IgD-negative memory B cell (primary cell): Measurements from ENCODE around the gene LEMD2. TPM values are rescaled to one million over a fixed set of nuclear protein-coding genes. Genes with fewer than 3 reads are reported as not detected.

Source experiments
- H3K27ac Mint-ChIP-seq, 3 donors: one replicate each; pipeline ENCODE4 v1.8.0; 2020 to 2022; ENCODE audit warnings: mild to moderate bottlenecking in 3 of 3, mixed read lengths in 3 of 3, moderate library complexity in 1 of 3
- H3K27me3 Mint-ChIP-seq: one replicate; pipeline ENCODE4 v1.8.0; 2021; ENCODE audit warnings: mixed read lengths
- H3K36me3 Mint-ChIP-seq: one replicate; pipeline ENCODE4 v1.8.0; 2020; ENCODE audit warnings: mild to moderate bottlenecking, mixed read lengths
- H3K4me1 Mint-ChIP-seq, 3 donors: one replicate each; pipeline ENCODE4 v1.8.0; 2020 to 2022; ENCODE audit warnings: mixed read lengths in 3 of 3, mild to moderate bottlenecking in 1 of 3
- H3K4me3 Mint-ChIP-seq, 4 donors: one replicate each; pipeline ENCODE4 v1.8.0; 2020 to 2022; ENCODE audit warnings: mild to moderate bottlenecking in 4 of 4, mixed read lengths in 4 of 4, moderate library complexity in 3 of 4
- H3K9me3 Mint-ChIP-seq, 3 donors: one replicate each; pipeline ENCODE4 v1.8.0; 2020 to 2021; ENCODE audit warnings: mixed read lengths in 3 of 3, mild to moderate bottlenecking in 1 of 3
- polyA plus RNA-seq: library from polyadenylated mRNA; unstranded; fragments of 300-500 nt; fragmentation: Illumina TruSeq; gene quantifications from one replicate; pipeline ENCODE4 v1.2.3, GENCODE V29; 2021

LEMD2 gene
- polyA plus RNA-seq, 1 donor from 2014 or later, result 37.7 TPM

DNA sequence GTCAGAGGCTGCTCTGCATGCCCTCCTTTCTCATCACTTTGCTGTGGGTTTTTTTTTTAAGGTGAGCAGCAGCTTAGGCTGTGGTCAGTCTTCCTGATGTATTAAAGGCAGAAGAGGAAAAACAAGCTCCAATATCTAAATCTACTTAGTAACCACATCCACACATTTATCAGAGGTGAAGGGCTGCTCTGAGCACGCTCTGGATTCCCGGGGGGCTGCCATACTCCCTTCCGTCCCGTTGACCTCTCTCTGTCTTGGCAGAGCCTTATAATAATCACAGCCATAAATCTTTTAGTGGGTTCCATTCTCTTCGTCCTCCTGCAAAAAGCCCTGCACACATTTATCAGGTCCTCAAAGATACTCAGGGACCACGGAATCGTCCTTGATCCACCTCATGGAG, 2.7 kb upstream of the LEMD2 start:
- peak overlapping the region in 1 of 4 donors; percentile 73 for H3K4me3 Mint-ChIP-seq
- no peaks in the 10 kb centered on the region for H3K9me3 Mint-ChIP-seq
- peak overlapping the region in 1 of 3 donors; percentile 59 for H3K27ac Mint-ChIP-seq

DNA sequence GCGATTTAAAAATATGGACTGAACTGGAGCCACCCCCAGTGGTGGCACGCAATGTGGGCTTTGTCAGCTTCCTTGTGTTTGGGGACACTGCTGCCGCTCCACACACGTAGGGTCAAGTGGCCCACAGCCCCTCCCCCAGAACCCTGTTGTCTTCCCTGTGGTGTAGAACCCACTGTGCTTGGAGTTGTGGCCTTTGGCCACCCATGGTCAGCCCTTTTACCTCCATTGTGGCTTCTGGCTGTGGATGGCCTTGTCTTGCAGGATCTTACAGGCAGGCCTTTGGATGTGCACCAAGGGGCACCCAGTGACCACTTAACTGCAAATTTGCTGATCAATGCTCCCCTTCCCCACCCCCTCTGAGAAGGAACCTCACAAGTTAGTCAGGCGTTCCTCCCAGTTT, 2.0 kb upstream of the LEMD2 start:
- peak overlapping the region in 2 of 4 donors; percentile 10 to 73 for H3K4me3 Mint-ChIP-seq
- peaks cover 22 to 26% (median 22%) of the 10 kb centered on the region in 3 donors for H3K4me1 Mint-ChIP-seq
- H3K27ac Mint-ChIP-seq, result no peak overlapping the region

More for the DNA sequence above, 2.7 kb upstream of the LEMD2 start:
- H3K27me3 Mint-ChIP-seq, result peaks cover 3% of the 10 kb centered on the region
- H3K4me1 Mint-ChIP-seq, result peaks cover 15 to 19% (median 15%) of the 10 kb centered on the region in 3 donors
- no peaks in the 10 kb centered on the region for H3K36me3 Mint-ChIP-seq

DNA sequence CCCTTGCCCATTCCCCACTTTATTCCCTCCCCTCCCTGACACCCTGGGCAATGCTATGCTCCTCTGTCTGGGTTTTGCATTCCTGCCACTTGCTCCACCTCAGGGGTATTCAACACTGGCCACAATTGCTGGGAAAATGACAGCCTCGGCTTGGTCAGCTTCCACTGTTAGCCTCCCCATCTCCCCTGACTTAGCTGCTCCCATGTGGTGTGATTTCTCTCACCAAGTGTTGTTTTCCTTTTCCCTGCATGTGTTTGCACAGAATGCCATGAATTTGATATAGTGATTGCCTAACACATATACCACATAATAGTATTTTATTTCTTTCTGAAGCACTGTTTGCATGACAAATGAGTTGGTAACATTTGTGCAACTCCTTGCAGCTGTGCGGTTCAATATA, 1.4 kb upstream of the LEMD2 start:
- Mint-ChIP-seq H3K27me3 (peaks cover 2% of the 10 kb centered on the region), H3K4me1 (peaks cover 25 to 30% (median 26%) of the 10 kb centered on the region in 3 donors), H3K27ac (peak overlapping the region in 1 of 3 donors; percentile 23), H3K9me3 (no peaks in the 10 kb centered on the region), H3K36me3 (no peaks in the 10 kb centered on the region), H3K4me3 (peak overlapping the region in 2 of 4 donors; percentile 19 to 65)

More for the DNA sequence above, 2.0 kb upstream of the LEMD2 start:
- no peaks in the 10 kb centered on the region for H3K9me3 Mint-ChIP-seq
- peaks cover 2% of the 10 kb centered on the region for H3K27me3 Mint-ChIP-seq
- no peaks in the 10 kb centered on the region for H3K36me3 Mint-ChIP-seq

GRCh38 chr6:33789550-33789895, 593 bp upstream of the LEMD2 start:
- H3K36me3 Mint-ChIP-seq, result no peaks in the 10 kb centered on the region
- peak overlapping the region in 2 of 3 donors; percentile 54 to 81 for H3K27ac Mint-ChIP-seq
- peak overlapping the region; percentile 78 to 89 (median 81) for H3K4me3 Mint-ChIP-seq
- H3K9me3 Mint-ChIP-seq, result no peaks in the 10 kb centered on the region
- peaks cover 2% of the 10 kb centered on the region for H3K27me3 Mint-ChIP-seq
- H3K4me1 Mint-ChIP-seq, result peaks cover 27 to 39% (median 30%) of the 10 kb centered on the region in 3 donors

DNA sequence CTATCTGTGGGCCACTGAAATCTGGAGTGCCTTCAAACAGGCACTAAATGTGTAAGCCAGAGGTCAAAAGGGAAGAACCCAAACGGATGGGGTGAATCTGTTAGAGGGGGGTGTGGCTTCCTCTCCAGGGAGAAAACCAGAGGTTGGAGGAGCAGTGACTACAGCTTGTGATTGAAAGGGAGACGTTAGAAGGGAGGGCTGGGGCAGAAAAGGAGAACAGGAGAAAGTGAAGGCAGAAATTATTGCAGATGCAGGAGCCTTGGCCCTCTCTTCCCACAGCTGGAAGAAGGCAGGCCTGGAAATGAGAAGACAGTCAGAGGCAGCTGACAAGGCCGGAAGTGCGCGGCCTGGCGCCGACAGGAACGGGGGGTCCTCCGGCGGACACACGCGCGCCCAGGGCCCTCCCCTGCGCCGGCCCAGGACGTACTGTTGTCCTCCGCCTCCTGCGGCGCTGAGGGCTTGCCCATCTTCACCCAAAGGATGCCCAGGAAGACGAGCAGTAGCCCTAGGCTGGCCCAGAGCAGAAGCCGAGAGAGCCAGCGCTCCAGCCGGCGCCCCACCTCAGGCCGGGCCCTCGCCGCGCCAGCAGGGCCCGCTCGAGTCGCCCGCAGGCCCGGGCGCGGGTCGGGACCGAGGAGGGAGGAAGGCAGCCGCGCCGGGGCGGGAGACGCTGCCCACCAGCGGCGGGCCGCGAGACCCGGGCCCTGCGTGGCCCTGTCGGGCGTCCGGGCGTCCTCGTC, 806 bp downstream of the LEMD2 start:
- Mint-ChIP-seq H3K36me3 (no peaks in the 10 kb centered on the region), H3K4me1 (peaks cover 31 to 49% (median 34%) of the 10 kb centered on the region in 3 donors), H3K27ac (peak overlapping the region; percentile 71 to 95 (median 80)), H3K27me3 (no peaks in the 10 kb centered on the region), H3K9me3 (no peaks in the 10 kb centered on the region), H3K4me3 (peak overlapping the region; percentile 86 to 95 (median 90))

DNA sequence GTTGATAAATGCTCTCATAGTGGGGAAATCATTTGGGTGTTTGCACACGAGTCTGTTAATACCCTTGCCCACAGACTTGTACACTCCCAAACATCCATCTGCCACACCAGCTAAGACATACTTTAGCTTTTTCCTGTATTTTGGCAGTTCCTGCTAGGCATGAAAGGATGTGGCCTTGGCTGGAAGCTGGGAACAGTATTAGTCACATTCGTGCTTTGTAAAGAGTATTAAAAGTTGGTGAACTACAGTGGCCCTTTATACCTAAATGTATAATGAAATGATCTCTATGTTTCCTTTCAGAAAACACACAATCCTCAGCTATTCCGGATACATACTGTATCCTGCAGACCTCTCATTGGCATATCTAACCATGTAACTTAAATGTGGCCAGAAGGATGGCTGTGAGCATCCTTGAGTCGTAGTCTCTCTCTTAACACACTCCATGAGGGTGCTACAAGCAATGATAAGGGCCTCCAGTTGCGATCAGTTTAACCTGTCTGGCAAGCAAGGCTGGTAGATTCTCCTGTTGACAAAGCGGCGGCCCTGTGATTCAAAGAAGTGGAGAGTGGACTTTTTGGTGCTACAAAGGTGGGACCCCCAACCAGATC, 1.5 kb downstream of the LEMD2 start:
- no peaks in the 10 kb centered on the region for H3K27me3 Mint-ChIP-seq
- H3K9me3 Mint-ChIP-seq, result no peaks in the 10 kb centered on the region
- H3K4me3 Mint-ChIP-seq, result peak overlapping the region; percentile 86 to 95 (median 90)
- peaks cover 32 to 49% (median 34%) of the 10 kb centered on the region in 3 donors for H3K4me1 Mint-ChIP-seq
- peak overlapping the region; percentile 71 to 95 (median 88) for H3K27ac Mint-ChIP-seq
- no peaks in the 10 kb centered on the region for H3K36me3 Mint-ChIP-seq

DNA sequence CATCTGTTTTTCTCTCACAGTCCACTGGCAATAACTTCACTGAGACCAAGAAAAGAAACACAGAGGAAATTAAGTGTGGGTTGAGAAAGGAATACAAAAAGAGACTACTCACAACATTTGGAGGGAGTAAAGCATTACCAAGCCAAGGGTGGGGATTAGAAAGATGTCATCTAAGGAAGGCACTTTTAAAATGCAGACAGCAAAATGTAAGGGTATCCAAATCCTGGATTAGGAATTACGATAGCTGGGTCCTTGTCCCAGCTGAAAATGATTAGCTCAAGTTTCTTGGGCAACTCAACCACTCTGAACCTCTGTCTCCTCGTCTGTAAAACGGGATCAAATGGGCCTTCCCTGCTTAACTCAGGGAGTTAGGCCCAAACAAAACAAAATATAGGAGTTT, 2.2 kb downstream of the LEMD2 start:
- peak overlapping the region; percentile 55 to 88 (median 56) for H3K27ac Mint-ChIP-seq
- no peaks in the 10 kb centered on the region for H3K36me3 Mint-ChIP-seq
- peaks cover 34 to 49% (median 34%) of the 10 kb centered on the region in 3 donors for H3K4me1 Mint-ChIP-seq
- peak overlapping the region in 2 of 4 donors; percentile 68 to 86 for H3K4me3 Mint-ChIP-seq
- no peaks in the 10 kb centered on the region for H3K27me3 Mint-ChIP-seq
- H3K9me3 Mint-ChIP-seq, result no peaks in the 10 kb centered on the region

DNA sequence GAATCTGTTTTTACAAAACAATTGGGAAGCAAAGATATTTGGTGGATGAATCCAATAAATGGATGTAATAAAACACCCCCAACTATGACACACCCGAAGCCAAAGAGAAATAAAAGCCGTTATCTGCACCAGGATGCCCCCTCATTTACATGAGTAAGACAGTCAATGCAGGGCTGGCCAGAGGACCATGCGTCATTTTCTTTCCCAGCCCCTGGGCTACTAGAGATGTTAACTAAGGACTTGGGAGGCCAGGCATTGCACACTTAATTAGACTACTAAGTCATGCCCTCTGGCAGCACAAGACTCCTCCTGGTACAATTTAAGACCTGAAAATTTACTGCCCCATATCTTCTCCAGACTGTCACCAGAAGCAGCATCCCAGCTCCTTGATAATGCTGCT, 3.2 kb downstream of the LEMD2 start:
- H3K4me3 Mint-ChIP-seq, result peak overlapping the region in 2 of 4 donors; percentile 67 to 86
- H3K27me3 Mint-ChIP-seq, result no peaks in the 10 kb centered on the region
- H3K4me1 Mint-ChIP-seq, result peaks cover 34 to 49% (median 34%) of the 10 kb centered on the region in 3 donors
- no peaks in the 10 kb centered on the region for H3K36me3 Mint-ChIP-seq
- H3K27ac Mint-ChIP-seq, result peak overlapping the region in 1 of 3 donors; percentile 56
- no peaks in the 10 kb centered on the region for H3K9me3 Mint-ChIP-seq

GRCh38 chr6:33784787-33785186, 4.1 kb downstream of the LEMD2 start:
- peaks cover 1% of the 10 kb centered on the region for H3K36me3 Mint-ChIP-seq
- H3K4me1 Mint-ChIP-seq, result peaks cover 32 to 48% (median 34%) of the 10 kb centered on the region in 3 donors
- no peaks in the 10 kb centered on the region for H3K27me3 Mint-ChIP-seq
- no peaks in the 10 kb centered on the region for H3K9me3 Mint-ChIP-seq
- H3K4me3 Mint-ChIP-seq, result peak overlapping the region in 2 of 4 donors; percentile 25 to 63
- peak overlapping the region in 1 of 3 donors; percentile 19 for H3K27ac Mint-ChIP-seq

DNA sequence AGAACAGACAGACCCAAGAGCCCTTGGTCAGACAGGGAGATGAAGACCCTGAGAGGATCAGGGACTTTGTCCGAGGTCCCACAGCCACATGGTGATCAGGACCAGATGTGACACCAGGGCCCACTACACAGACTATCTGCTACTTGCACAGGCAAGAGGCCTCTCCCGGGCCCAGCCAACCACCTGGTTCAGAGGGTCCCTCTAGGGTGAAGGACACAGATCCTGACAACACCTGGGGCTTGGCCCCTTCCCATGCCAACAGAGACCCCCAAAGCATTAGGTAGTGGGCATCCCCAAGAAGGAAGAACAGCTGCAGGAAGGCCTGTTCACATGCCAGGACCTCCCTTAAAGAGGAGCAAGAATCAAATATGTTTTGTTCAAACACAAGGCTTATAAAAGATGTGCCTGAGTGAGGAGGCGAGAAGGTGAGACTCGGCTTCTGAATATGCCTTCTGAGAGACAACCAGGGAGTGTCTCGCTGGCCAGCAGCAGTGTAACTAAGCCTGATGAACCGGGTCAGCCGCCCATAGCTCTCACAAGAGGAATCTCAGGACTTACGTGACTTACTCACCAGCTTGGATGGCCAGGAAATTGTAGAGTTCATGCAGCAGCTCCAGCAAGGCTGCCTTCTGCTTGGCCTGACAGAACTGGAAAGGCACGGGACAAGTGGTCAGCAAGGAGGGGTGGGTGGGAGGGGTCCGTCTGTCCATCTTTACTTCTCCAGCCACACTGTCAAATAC, 5.0 kb downstream of the LEMD2 start:
- Mint-ChIP-seq H3K4me1 (peaks cover 29 to 44% (median 32%) of the 10 kb centered on the region in 3 donors), H3K36me3 (peaks cover 1% of the 10 kb centered on the region), H3K9me3 (no peaks in the 10 kb centered on the region), H3K27ac (no peak overlapping the region), H3K27me3 (no peaks in the 10 kb centered on the region), H3K4me3 (peak overlapping the region in 1 of 4 donors; percentile 48)

DNA sequence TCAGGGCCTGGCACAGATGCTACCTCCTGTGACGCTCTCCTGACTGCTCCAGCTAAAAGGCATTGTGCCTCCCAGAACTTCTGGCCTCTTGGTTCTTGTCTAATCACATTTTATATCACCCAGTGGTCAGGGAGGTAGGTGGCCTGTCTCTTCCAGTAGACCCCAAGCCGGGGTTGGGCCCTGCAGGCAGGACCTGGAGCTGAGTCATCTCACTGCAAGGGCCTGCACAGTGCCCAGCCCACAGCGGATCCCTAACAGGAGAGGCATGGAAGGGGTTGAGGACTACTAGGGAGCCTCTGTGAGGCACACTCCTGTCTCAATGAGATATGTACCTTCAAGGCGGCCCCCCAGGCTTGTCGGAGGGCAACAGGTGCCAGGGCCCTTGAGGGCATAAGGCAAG, 6.4 kb downstream of the LEMD2 start:
- Mint-ChIP-seq H3K4me3 (no peak overlapping the region), H3K27me3 (no peaks in the 10 kb centered on the region), H3K36me3 (peaks cover 1% of the 10 kb centered on the region), H3K9me3 (no peaks in the 10 kb centered on the region), H3K27ac (peak overlapping the region in 1 of 3 donors; percentile 96), H3K4me1 (peaks cover 26 to 39% (median 28%) of the 10 kb centered on the region in 3 donors)

GRCh38 chr6:33781131-33781975, 7.6 kb downstream of the LEMD2 start:
- Mint-ChIP-seq H3K27ac (no peak overlapping the region), H3K9me3 (no peaks in the 10 kb centered on the region), H3K4me3 (no peak overlapping the region), H3K27me3 (no peaks in the 10 kb centered on the region), H3K36me3 (peaks cover 1% of the 10 kb centered on the region), H3K4me1 (peaks cover 16 to 28% (median 17%) of the 10 kb centered on the region in 3 donors)

DNA sequence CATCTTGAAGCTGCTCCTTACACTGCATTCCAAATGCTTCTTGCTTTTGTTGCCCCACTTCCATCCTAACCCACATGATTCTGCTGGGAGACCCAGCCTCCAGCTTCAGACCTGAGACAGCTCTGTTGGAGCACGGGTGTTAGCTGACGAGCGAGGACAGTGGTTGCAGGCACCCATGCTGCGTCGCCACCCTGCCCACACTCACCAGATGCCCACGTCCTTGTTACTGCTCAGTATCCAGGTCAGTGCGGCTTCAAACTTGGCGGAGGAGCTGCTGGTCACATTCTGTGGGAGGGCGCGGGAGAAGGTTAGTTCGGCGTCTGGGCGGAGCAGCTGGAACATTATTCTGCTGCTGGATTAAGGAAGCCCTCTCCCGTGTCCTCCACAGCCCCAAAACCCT, 9.0 kb downstream of the LEMD2 start:
- H3K27me3 Mint-ChIP-seq, result no peaks in the 10 kb centered on the region
- H3K36me3 Mint-ChIP-seq, result peaks cover 1% of the 10 kb centered on the region
- no peak overlapping the region for H3K4me3 Mint-ChIP-seq
- H3K9me3 Mint-ChIP-seq, result no peaks in the 10 kb centered on the region
- H3K4me1 Mint-ChIP-seq, result peaks cover 4 to 14% (median 6%) of the 10 kb centered on the region in 3 donors
- H3K27ac Mint-ChIP-seq, result no peak overlapping the region

DNA sequence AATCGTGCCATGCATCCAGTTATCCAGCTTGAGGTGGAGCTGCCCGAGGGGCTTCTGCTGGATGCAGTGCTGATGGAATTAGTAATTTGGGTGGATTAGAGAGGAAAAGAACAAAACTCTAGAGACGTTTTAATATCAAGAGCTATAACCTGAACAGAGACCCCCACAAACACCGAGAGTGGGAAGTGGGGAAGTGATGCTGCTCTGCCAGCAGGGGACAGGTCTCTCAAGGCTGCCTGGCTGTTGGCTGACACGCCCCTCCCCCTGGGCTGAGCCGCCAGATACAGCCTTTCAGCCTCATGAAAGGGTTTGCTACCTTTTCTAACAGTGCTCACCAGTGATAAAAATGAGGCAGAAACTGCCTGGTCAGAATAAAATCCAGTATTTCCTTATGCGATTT, 9.6 kb downstream of the LEMD2 start:
- H3K27ac Mint-ChIP-seq, result no peak overlapping the region
- peaks cover 1% of the 10 kb centered on the region for H3K36me3 Mint-ChIP-seq
- no peak overlapping the region for H3K4me3 Mint-ChIP-seq
- no peaks in the 10 kb centered on the region for H3K9me3 Mint-ChIP-seq
- peaks cover 4 to 8% (median 6%) of the 10 kb centered on the region in 3 donors for H3K4me1 Mint-ChIP-seq
- no peaks in the 10 kb centered on the region for H3K27me3 Mint-ChIP-seq
